Gastroesophageal sphincter (tissue), 4 donors: Measurements from ENCODE around the gene FOXN3. TPM values are rescaled to one million over a fixed set of nuclear protein-coding genes. Genes with fewer than 3 reads are reported as not detected.

ENCODE experiments used
- ATAC-seq: fragments of 150-250 bp; one replicate; pipeline ENCODE4 v1.9.1; 2016; ENCODE audit warnings: mild to moderate bottlenecking, moderate library complexity
- H3K27ac ChIP-seq, 4 donors: fragments of 200-600 bp; sonication (generic) in 3 of 4; 1 replicate in 3 of 4; 2 replicates in 1 of 4; pipeline ENCODE4 v1.5.1; 2016 to 2019
- H3K27me3 ChIP-seq: fragments of 200-600 bp; sonication (generic); one replicate; pipeline ENCODE4 v1.5.1; 2019
- H3K36me3 ChIP-seq, 2 donors: fragments of 200-600 bp; sonication (generic); one replicate each; pipeline ENCODE4 v1.5.1; 2019; ENCODE audit warnings: control low read depth in 1 of 2
- H3K4me1 ChIP-seq, 3 donors: fragments of 200-600 bp; sonication (generic); 1 replicate in 2 of 3; 2 replicates in 1 of 3; pipeline ENCODE4 v1.5.1; 2016 to 2019; ENCODE audit warnings: control low read depth in 2 of 3
- H3K4me3 ChIP-seq, 2 donors: fragments of 200-600 bp; sonication (generic); one replicate each; pipeline ENCODE4 v1.5.1; 2019; ENCODE audit warnings: mild to moderate bottlenecking in 1 of 2, moderate library complexity in 1 of 2
- H3K9me3 ChIP-seq, 3 donors: fragments of 200-600 bp; sonication (generic); one replicate each; pipeline ENCODE4 v1.5.1; 2017 to 2019; ENCODE audit warnings: control low read depth in 2 of 3
- CTCF ChIP-seq, 4 experiments: fragments of 200-600 bp in 2 of 4; fragments of 450-650 bp in 2 of 4; sonication (generic) in 1 of 4; IDR thresholded peaks; one replicate each; pipeline ENCODE4 v1.5.1; 2017 to 2019; ENCODE audit warnings: antibody characterized with exemption in 4 of 4, mild to moderate bottlenecking in 2 of 4, moderate library complexity in 2 of 4
- EP300 ChIP-seq: sonication (generic); formaldehyde crosslinking; IDR thresholded peaks from one replicate; pipeline ENCODE4 v1.6.1; 2017; ENCODE audit warnings: antibody characterized with exemption, mild to moderate bottlenecking
- POLR2A ChIP-seq, 2 donors: fragments of 450-650 bp; IDR thresholded peaks; one replicate each; pipeline ENCODE4 v1.6.1; 2017; ENCODE audit warnings: antibody characterized with exemption in 2 of 2, mild to moderate bottlenecking in 2 of 2, moderate library complexity in 1 of 2
- POLR2AphosphoS5 ChIP-seq: sonication (generic); formaldehyde crosslinking; IDR thresholded peaks from one replicate; pipeline ENCODE4 v1.6.1; 2017; ENCODE audit warnings: antibody characterized with exemption
- WGBS, 2 donors: methylation state at CpG; one replicate each; pipeline ENCODE4 v1.1.5; 2018; ENCODE audit warnings: low coverage in 1 of 2; 5-methylcytosine and 5-hydroxymethylcytosine counted together
- total RNA-seq, 4 donors: library from RNA; depleted of rRNA; stranded (reverse); fragments of >200 nt; gene quantifications; one replicate each; pipeline ENCODE4 v1.1.0, GENCODE V29; 2016

Gene FOXN3
- total RNA-seq, 4 donors from 2014 or later: 116 to 172 (median 136) TPM

GRCh38 chr14:89249972-89250654, 166.9 kb downstream of the FOXN3 start:
- no peaks in the 10 kb centered on the region for H3K36me3 ChIP-seq
- H3K4me3 ChIP-seq: no peak overlapping the region
- TF ChIP-seq POLR2A (IDR thresholded peaks at IDR 0.05) (no peak), EP300 (no peak), POLR2AphosphoS5 (no peak), CTCF (IDR thresholded peaks at IDR 0.05) (no peak)
- no peaks in the 10 kb centered on the region for H3K9me3 ChIP-seq
- no peak overlapping the region for H3K27ac ChIP-seq
- no peaks in the 10 kb centered on the region for H3K27me3 ChIP-seq
- 100% methylated on average over 1 of the region's 1 CpG; no CpG with 5 or more reads in 1 of the 2 donors for WGBS, 2 donors
- H3K4me1 ChIP-seq: peaks cover 0 to 77% (median 8%) of the 10 kb centered on the region in 3 donors
- ATAC-seq: no peak

- WGBS, 2 donors: 42 to 69% methylated on average over 7 of the region's 7 CpGs
- no peaks in the 10 kb centered on the region for H3K36me3 ChIP-seq
- H3K4me3 ChIP-seq: no peak overlapping the region
- peaks cover 0 to 73% (median 4%) of the 10 kb centered on the region in 3 donors for H3K4me1 ChIP-seq
- no peaks in the 10 kb centered on the region for H3K27me3 ChIP-seq
- TF ChIP-seq POLR2AphosphoS5 (no peak), POLR2A (IDR thresholded peaks at IDR 0.05) (no peak), CTCF (IDR thresholded peaks at IDR 0.05) (no peak), EP300 (no peak)
- no peak for ATAC-seq
- no peak overlapping the region for H3K27ac ChIP-seq
- no peaks in the 10 kb centered on the region for H3K9me3 ChIP-seq
These were observed 167.9 kb downstream of the FOXN3 start for GRCh38 chr14:89249065-89249695.

GRCh38 chr14:89248411-89249064, 168.5 kb downstream of the FOXN3 start:
- Histone ChIP-seq H3K36me3 (no peaks in the 10 kb centered on the region), H3K27me3 (no peaks in the 10 kb centered on the region), H3K27ac (no peak overlapping the region), H3K4me1 (peaks cover 0 to 73% (median 3%) of the 10 kb centered on the region in 3 donors), H3K9me3 (no peaks in the 10 kb centered on the region), H3K4me3 (no peak overlapping the region)
- no peak for TF ChIP-seq POLR2AphosphoS5
- TF ChIP-seq POLR2A (IDR thresholded peaks at IDR 0.05): no peak
- no peak for TF ChIP-seq CTCF (IDR thresholded peaks at IDR 0.05)
- no peak for TF ChIP-seq EP300
- no peak for ATAC-seq
- WGBS, 2 donors: 67 to 80% methylated on average over 5 of the region's 5 CpGs

- TF ChIP-seq POLR2AphosphoS5 (no peak), EP300 (no peak), CTCF (IDR thresholded peaks at IDR 0.05) (no peak), POLR2A (IDR thresholded peaks at IDR 0.05) (no peak)
- peaks cover 5 to 74% (median 11%) of the 10 kb centered on the region in 3 donors for H3K4me1 ChIP-seq
- 89 to 100% methylated on average over 3 of the region's 3 CpGs for whole genome bisulfite sequencing, 2 donors
- H3K27me3 ChIP-seq: no peaks in the 10 kb centered on the region
- H3K27ac ChIP-seq: no peak overlapping the region
- ATAC-seq: no peak
- H3K9me3 ChIP-seq: no peaks in the 10 kb centered on the region
- H3K36me3 ChIP-seq: no peaks in the 10 kb centered on the region
- H3K4me3 ChIP-seq: no peak overlapping the region
These were observed 169.4 kb downstream of the FOXN3 start for GRCh38 chr14:89247457-89248122.
